Cerebellar cortex (tissue), 1 donor: ENCODE measurements around the gene FBXL20.
"Not testable (repeated sequence)": the region's sequence is repeated elsewhere in the genome, so short reads cannot be mapped to it uniquely, and the experiment has no call there.

Experiments used
- DNase-seq: peaks from one replicate; pipeline ENCODE4 v3.0.0-alpha.2; 2015; ENCODE audit warnings: low spot score

FBXL20 gene, protein sequence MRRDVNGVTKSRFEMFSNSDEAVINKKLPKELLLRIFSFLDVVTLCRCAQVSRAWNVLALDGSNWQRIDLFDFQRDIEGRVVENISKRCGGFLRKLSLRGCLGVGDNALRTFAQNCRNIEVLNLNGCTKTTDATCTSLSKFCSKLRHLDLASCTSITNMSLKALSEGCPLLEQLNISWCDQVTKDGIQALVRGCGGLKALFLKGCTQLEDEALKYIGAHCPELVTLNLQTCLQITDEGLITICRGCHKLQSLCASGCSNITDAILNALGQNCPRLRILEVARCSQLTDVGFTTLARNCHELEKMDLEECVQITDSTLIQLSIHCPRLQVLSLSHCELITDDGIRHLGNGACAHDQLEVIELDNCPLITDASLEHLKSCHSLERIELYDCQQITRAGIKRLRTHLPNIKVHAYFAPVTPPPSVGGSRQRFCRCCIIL

DNA sequence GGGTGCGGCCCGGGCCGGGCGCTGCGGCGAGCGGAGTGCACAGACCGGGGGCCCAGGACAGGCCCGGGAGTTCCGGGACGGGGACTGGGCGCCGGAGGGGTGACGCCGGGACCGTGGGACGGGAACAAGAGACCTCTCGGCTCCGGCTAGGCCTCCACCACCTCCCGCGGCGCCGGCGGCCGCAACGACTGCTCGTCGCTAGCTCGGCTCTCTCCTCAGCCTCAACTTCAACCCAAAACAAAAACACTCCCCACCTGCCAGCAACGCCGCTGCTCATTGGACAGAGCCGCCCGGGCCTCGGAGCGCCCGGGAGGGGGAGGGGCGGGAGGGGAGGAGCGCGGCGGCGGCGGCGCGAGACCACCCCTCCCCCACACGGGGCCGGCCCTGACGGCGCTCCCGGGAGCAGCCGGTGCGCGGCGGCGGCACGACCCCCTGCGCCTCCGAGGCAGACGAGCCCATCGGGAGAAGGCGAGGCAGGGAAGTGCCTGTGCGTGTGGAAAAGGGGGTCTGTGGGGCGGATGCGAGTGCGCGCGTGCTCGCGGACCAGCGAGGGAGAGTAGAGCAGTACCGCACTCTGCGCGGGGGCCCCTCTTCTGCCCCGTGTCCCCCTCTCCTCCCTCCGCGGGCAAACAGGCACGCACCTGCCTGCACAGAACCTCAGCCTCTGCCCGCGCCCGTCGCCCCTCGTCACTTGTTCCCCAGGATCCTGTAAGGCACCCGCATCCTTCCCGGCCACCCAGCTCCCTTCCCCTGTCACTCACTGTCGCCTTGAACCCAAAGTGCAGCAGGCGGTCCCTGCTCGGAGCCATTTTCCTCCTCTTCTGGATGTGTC is at the start of gene FBXL20:
Gene FBXL20 (minus strand): TSS at position 215 of the 832 bp plus-strand sequence. CDS start 224 bp downstream, outside the sequence.
- peak; percentile 90 for DNase-seq

DNA sequence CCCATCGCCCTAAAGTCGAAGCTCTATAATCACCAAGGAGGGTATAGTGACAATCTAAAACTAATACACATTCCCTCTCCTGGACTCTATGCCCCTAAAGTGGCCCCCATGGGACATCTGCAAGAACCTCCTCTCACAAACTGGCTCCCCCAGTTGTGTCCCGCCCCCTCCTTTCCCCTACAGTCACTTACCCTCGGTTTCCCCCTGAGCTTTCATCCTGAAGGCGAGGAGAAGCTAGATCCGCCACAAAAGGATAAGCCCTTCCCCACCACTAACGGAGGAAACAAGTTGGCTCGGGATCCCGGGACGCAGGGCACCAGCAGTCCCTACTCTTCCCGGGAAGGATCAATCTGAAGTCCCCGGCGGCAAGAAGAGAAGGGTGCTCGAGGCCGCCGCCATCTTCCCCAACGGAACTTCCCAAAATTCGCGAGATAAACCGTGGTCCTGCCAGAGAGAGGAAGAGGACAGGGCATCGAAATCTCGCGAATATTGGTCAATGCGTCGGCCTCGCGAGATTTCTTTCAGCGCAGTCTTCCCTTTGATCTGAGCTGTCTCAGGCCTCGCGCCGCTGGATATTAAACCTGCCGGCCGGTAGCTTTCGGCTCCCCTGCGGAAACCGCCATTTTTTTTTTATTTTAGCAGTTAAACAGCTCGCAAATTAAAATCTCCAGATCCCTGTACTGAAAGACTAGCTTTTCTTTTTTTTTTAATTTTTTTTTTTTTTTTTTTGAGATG is 49.6 kb upstream of the FBXL20 start, which contains the start of gene MED1:
Gene MED1 (minus strand): TSS at position 417 of the 735 bp plus-strand sequence. CDS start 201 bp downstream, at position 216.
- DNase-seq = peak; percentile 98

DNA sequence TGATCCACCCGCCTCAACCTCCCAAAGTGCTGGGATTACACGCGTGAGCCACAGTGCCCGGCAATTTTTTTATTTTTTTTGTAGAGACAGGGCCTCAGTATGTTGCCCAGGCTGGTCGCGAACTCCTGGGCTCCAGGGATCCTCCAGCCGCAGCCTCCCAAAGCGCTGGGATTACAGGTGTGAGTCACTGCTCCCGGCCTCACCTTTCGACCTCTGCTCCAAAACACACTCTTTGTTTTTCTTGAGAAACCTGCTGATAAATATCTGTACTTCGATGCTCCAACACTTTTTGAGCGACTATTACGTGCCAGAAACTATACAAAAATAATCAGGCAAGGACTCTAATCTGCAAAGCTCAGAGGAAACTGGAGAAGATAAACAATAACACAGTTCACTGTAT is 48.6 kb upstream of the FBXL20 start:
- DNase-seq = no peak

DNA sequence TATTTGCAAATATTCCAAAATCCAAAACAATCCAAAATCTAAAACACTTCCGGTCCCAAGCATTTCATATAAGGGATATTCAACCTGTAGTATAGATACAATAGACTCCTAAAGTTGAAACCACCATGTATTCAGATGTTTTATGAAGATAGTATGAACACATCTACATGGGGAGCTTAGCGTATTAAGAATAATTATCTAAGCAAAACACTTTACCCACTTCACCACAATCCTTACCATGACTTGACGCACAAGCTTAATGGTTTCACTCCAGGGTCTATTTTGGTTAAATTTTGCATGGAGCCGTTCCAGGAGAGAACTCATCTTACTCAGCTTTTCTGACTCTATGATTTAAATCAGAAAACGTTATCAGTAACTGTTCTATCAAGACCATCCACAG is 46.1 kb upstream of the FBXL20 start:
- DNase-seq = no peak

DNA sequence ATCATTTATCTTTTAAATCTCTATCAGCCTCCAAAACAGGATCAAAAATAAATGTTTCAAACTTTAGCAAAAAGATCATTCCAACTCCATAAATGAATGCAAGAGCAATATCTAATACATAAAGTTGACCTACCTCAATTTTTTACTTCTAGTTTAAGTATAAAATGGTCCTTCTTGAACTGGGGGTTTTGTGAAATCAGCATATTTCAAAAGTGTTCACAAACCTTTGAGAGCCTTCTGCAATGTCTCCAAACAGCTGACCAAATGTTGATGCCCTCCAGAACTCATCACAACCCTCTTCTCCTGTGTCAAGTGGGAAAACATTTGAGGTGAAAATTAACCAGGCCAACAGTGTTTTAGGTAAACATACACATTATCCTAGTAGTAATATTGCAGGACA is 41.9 kb upstream of the FBXL20 start:
- DNase-seq = no peak

DNA sequence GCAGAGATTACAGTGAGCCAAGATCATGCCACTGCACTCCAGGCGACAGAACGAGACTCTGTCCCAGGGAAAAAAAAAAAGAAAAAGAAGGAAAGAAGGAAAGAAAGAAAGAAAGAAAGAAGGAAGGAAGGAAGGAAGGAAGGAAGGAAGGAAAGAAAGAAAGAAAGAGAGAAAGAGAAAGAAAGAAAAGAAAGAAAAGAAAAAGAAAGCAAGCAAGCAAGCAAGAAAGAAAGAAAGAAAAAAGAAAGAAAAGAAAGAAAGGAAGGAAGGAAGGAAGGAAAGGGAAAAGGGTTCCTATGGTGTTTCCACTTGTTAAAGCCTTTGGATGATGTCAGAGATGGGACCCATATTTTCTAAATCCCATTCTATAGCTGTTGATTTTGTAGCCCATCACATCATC is 38.4 kb upstream of the FBXL20 start:
- DNase-seq = not testable (repeated sequence)

DNA sequence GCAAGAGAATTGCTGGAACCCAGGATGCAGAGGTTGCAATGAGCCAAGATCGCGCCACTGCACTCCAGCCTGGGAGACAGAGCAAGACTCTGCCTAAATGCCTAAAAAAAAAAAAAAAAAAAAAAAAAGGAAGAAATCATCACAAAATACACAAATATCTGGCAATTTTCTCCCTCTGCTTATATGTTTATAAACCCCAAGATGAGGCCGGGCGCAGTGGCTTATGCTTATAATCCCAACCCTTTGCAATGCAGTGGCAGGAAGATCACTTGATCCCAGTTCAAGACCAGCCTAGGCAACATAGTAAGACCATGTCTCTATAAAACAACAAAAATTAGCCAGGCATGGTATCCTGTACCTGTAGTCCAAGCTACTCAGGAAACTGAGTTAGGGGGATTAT is 28.2 kb upstream of the FBXL20 start:
- DNase-seq = no peak

DNA sequence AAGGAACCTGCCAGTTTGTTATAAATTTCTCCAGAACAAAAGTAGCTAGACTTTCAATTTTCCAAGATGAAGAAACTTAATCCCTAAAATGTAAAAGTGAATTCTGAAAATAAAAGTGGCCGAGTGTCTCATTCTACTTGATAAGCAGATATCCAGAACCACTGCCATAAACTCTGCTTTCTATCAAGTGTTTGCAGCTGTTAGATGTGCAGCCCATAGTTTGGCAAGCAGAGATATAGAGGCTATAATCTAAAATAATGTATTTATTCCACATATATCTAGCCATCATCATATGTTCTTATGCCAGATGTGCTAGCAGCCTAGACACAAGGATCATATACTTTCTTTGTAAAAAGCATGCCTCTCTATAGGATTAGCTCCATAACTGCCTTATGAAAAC is 14.7 kb upstream of the FBXL20 start:
- DNase-seq = no peak

DNA sequence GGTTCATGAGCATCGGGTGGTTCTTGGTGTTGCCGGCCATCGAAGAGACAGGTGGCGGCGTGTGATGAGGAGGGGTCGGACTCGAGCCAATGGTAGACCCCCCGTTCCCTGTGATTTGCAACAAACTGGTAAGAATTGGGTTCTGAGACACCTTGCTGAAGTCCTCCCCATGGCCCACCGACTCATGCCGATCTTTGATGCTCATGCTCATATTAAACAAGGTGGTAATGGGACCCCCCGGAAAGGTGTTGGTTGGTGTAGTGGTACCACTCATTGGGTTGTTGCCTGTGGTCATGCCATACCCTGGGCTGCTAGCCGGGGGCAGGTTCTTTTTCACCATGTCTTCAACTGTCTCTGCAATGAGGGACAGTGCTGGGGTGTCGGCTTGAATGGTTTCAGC is 8.9 kb upstream of the FBXL20 start:
- DNase-seq = no peak

DNA sequence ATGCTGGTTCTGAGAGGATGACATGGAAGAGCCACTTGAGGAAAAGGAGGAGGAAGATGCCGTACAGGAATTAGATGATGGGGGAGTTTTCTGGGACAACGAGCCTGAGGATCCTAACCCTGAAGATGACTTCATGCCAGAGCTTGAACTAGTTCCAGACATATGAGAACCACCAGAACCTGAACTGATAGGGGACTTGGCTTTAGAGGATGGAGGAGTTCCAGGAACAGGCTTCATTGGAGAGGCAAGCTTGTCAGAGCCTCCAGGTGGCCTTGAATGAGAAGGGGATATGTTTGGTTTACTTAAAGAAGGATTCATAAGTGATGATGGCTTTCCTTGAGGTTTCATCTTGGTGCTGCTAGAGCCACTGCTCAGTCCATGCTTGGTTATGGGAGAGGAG is 6.9 kb upstream of the FBXL20 start:
- DNase-seq = no peak

DNA sequence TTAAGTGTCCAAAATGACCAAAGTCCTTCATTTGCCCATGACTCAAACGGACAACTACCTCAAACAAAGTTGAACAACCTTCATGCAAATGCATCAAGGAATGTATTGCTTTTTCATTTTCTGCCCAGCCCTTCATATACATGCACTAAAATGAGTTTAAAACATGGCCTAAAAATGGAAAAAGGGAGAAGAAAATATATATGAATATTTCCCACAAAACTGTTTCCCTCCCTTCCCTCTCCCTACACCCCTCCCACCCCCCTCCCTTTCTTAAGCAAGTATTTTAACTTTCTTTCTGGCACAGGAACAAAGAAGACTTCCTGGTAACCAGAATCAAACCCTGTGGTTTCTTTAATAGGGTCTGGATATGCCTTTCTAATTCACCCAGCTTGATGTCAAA is 5.5 kb upstream of the FBXL20 start:
- no peak for DNase-seq

DNA sequence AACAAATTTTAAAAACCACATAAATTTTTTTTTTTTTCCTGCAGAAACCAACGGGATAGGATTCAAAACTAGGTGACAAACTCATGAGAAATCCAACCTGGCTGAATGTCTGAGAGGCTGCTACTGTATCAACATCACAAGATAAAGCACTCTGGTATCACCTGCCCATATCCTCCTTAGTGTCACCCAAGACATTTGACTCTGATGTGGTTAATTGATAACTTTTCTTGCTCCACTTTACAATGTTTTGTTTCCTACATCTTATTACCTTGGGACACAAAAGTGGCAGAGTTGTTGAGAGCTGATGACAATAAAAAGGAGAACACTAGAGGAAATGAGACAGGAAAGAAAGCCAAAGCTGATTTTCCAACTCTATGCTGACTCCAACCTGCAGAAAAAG is 4.0 kb upstream of the FBXL20 start:
- DNase-seq = no peak

DNA sequence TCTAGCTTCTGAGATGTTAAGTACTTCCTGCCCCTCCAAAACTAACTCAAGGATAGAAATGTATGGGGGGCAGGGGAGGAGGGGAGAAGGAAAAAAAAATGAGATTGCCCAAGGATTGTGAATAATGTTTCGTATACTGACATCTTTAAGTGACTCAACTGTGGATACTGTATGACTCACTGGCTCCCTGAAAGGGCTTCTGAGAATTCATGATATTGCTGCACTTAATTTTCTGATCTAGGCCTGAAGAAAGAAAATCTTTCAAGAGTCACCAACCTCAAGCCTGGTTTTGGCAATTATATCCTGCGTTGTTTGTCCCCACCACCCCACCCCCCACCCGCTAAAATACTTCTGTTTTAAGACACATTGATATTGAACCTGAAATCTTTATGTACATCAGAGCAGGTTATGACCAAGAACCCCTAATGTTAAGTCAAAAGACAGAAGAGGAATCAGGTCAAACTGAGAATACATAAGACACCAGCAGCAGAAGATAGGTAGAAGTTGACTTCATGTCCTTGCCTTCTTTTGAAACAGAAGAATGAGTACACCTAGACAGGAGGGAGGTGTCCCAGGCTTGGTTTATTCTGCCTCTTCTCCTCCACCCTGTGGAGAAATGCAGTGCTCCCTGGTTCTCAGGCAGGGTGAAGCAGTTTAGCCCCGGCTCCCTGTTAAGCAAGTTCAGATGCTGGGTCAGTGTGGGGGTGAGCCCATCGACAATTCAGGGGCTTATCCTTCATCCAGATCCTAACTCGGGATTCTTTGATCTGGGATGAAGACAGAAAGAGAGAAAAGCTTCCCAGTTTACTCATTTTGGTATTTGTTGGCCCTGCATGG is 3.3 kb upstream of the FBXL20 start:
- no peak for DNase-seq

DNA sequence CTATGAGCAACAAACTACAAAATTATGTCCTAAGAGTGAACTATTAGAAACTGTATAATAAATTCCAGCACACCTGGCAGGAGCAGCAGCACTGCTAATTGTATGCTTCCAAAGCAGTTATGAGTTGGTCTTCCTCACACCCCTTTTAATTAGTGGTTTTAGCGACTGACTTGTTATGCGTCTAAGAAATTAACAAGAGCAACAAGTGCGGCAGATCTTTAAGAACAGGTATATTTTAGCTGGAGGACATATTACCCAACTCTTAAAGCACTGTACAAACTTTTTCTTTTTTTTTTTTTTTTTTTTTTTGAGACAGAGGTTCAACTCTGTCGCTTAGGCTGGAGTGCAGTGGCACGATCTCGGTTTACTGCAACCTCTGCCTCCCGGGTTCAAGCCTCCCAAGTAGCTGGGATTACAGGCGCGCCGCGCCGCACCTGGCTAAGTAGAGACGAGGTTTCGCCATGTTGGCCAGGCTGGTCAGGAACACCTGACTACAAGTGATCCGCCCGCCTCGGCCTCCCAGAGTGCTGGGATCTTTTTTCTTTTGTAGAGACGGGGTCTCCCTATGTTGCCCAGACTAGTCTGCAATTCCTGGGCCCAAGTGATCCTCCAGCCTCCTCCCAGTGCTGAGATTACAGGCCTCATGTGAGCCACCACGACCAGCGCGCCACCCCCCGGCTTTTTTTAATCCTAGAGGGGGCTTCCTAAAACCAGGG is 1.6 kb upstream of the FBXL20 start:
- no peak for DNase-seq

DNA sequence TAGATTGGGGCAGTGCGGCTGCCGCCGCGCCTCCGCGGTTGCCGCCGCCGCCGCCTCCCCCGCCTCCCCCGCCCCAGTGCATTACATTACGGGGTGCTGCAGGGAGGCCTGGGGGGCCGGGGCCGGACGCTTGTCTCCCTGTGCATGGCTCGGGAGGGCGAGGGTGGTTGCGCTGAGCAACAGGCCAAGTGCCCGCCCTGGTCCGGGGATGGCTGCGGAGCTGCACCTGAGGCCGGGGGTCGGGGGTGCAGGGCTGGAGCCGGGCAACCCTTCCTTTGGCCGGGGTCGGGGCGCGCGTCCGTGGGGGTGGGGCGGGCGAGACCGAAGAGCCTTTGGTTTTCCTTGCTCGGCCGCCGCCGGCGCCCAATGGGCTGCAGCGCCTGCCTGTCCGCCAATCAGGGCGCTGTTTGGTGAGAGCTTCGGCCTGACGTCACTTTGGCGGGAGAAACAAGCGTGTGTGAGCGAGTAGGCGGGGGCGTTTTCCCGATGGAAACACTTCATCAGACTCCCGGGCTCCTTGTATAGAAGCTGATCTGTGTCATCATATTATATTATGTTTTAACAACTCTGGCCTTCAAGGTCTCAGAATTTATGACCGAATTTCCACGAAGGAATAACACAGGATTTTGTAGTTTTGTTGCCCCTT is 941 bp upstream of the FBXL20 start:
- DNase-seq = peak; percentile 96

DNA sequence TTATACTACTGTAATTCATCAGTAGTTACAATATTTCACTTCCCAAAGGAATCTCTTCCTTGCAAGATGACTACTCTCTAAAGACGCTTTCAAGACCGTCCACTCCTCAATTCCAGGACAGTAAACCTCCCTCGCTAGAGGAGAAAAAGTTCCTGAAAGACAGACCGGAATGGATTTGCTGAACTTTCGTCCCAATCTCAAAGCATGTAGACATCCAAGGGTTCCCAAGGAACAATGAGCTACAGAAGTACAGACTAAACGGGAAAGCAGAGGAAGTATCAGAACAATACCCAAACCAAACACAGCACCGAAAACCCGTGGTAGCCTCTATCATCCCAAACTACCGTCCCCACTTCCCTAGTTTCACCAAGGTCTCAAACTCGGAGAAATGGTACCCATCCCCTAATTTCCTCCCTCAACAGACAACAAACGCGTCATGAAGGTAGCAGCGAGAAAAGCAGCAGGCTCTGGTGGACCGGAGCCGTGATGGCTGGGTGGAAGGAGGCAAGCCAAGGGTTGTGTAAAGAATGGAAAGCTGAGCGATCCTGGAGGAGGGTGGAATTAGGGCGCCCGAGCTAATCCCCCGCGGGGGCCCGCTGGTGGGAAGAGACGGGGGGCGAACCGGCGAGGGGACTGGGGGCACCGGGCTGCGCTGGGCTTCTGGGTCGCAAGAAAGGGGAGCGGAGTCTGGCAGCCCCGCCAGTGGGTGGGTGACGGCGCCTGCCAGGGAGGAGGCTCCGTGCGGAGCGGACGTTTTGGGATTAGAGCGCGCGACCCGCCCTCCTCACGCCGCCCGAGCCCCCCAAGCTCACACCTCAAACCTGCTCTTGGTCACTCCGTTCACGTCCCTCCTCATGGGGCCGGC is 647 bp downstream of the FBXL20 start:
- DNase-seq = peak; percentile 19

DNA sequence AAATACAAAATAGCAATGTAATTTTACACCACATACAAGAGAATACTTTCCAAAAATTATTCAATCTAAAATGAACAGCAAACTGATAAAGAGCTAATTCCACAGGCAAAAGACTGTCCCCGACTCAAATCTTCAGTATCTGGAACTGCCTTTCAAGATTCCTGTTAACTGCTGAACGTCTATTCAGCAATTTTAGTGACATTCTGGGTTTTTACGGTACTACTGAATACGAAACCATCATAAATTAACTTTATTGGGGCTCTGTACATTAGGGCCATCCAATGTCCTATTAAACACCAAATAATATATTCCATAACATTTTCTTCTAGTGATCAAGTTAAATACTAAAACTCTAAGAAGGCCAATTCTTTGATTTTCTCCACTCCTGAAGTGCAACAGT is 1.6 kb downstream of the FBXL20 start:
- DNase-seq = no peak

DNA sequence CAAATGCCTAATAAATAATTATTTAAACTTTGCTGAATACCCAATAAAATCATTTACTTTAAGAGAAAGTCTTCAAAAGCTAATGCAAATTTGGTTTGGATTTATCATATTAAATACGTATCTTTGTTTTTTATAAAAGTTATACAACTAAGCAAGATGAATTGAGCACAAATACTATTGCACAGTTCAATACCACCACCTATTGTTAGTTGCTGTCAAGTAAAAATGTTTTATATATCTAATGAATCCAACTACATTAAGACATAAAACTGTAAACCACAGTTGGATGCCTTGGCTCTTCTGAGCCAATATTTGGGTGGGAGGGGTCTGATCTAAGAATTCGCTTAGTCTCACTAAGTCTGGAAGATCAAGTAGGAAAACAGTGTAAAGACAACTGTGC is 7.7 kb downstream of the FBXL20 start:
- no peak for DNase-seq

DNA sequence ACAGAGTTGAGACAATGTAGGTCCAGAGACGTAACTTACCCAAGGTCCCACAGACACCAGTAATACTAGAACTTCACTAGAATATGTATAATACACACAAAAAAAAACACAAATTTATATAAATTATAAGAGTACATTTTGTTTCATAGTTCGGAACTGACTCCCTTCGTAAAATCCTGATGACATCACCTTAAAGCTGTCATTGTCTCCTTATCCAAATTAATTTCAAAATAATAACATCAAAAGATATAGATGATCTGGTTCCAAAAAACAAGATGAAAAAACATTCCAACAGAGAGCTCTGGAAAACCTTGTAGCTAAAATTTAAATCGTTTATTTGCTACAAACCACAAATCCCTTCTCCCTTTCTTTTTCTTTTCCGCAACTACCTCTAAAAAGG is 10.0 kb downstream of the FBXL20 start:
- no peak for DNase-seq
